ENCODE data around the gene DFFB. TPM values are rescaled to one million over a fixed set of nuclear protein-coding genes. Genes with fewer than 3 reads are reported as not detected.
A peak's percentile ranks its signal among the peaks of the same experiment; 100 is the strongest.

DFFB gene
- total and polyA plus RNA-seq, 2 of the 4 experiments (the other 2 are of a cell fraction): 6.5 to 7.3 TPM

DNA sequence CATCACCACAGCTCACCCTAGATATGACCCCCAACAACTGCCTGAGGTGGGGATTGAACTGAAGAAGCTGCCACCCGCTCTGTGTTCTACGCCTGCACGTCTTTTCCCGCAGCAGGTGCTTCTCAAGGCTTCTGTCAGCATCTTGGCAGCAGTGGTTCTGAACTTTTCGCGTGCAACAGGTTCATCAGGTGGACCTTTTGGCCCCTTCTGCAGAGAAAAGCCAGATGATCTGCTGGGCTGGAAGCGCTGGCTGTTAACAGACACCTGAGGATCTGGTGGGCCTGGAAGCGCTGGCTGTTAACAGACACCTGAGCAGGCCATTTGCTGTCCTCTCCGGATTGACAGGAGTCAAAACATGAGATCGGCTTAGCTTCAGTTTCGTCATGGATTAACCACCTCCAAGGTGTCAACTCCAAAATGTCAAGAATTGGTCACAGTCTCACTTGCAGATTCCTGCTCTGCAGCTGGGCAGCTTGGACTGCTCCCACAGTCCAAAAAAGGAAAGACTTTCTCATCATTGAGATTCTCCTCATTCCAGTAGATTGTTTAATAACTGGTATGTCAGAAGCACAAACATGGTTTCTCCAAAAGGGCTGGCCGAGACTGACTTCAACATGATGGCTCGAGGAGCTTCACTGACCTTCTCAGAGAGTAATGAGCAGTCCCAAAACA, 38.1 kb downstream of the DFFB start:
- in situ Hi-C loops (cut with MboI; ENCODE audit: low sequenced_read_pairs): no loop called here
- Histone ChIP-seq H3K9me3 (ENCODE audit: control insufficient read depth, insufficient read depth, low read length) (no peaks in the 10 kb centered on the region), H3K4me1 (ENCODE audit: control insufficient read depth, insufficient read depth, low read length) (peaks cover 14% of the 10 kb centered on the region), H2AK5ac (ENCODE audit: low read depth, low read length) (no peak overlapping the region), H3K27me3 (ENCODE audit: control insufficient read depth, insufficient read depth, low read length) (no peaks in the 10 kb centered on the region), H3K79me1 (ENCODE audit: low read depth in 1 of 2, low read length in 2 of 2) (peaks cover 13 to 40% of the 10 kb centered on the region in 2 experiments), H3K18ac (ENCODE audit: low read depth, low read length) (peak overlapping the region; percentile 66; the same call in 1 of the 2 replicates), H4K20me1 (ENCODE audit: insufficient read depth, low read length) (peaks cover 22% of the 10 kb centered on the region), H3K4ac (ENCODE audit: low read depth, low read length) (peak overlapping the region; percentile 66), H2BK5ac (ENCODE audit: low read depth, low read length, poor library complexity, severe bottlenecking) (peak overlapping the region; percentile 48), H3K14ac (replicated peaks; ENCODE audit: low read depth, low read length) (no peak overlapping the region), H2BK15ac (ENCODE audit: low read depth, low read length) (no peak overlapping the region), H3K27ac (ENCODE audit: insufficient read depth, low read length) (peak overlapping the region; percentile 41), H3K23ac (ENCODE audit: low read depth, low read length) (0 out of 2 replicates have a peak overlapping the region, but pooled peaks have one; percentile 41), H3K9ac (ENCODE audit: low read depth, low read length) (peak overlapping the region; percentile 11; the same call in 1 of the 2 replicates), H3K36me3 (ENCODE audit: control insufficient read depth, insufficient read depth, low read length) (peaks cover 16% of the 10 kb centered on the region), H3K4me2 (ENCODE audit: low read depth, low read length) (peak overlapping the region; percentile 50), H2BK20ac (ENCODE audit: low read depth, low read length) (peak overlapping the region; percentile 39; the same call in 1 of the 2 replicates), H4K8ac (ENCODE audit: low read depth in 2 of 2, low read length in 2 of 2) (peak overlapping the region in 1 of 2 experiments; percentile 44; a peak in 1 of 4 replicates), H4K5ac (ENCODE audit: low read depth, low read length) (peak overlapping the region; percentile 80; the same call in 1 of the 2 replicates), H2AFZ (replicated peaks; ENCODE audit: low read length, poor library complexity) (no peak overlapping the region), H4K91ac (ENCODE audit: insufficient read depth, low read depth, low read length) (peak overlapping the region; percentile 78), H3K9me1 (ENCODE audit: insufficient read depth, low read length) (peaks cover 9% of the 10 kb centered on the region; the same call in 1 of the 2 replicates), H2AK9ac (replicated peaks; ENCODE audit: low read depth, low read length, poor library complexity) (peak overlapping the region; percentile 22), H3K56ac (ENCODE audit: extremely low read depth, insufficient read depth, low read length) (0 out of 2 replicates have a peak overlapping the region, but pooled peaks have one; percentile 22), H2BK120ac (ENCODE audit: low read depth, low read length) (peak overlapping the region; percentile 62), H3K4me3 (ENCODE audit: insufficient read depth, low read depth, low read length) (no peak overlapping the region)
- DNase-seq: peak; percentile 18
- peak; percentile 21 for ATAC-seq (ENCODE audit: low read depth)
- dilution Hi-C loops (cut with HindIII; ENCODE audit: low sequenced_read_pairs, unreplicated experiment): no loop called here
- BruUV-seq (replicated peaks): no TSS peak
- ChIA-PET POLR2A (ENCODE audit: unreplicated experiment) (no interaction called here), CTCF (interaction anchor here (1.0 kb wide), 1 partner anchor 12 kb away, joined by 3 read pairs; no protein-coding TSS in a partner anchor)
- 88% methylated on average over 6 of the region's 13 CpGs; no CpG with 5 or more reads in 1 of the 2 experiments for WGBS, 2 experiments (ENCODE audit: extremely low coverage in 2 of 2, insufficient read length in 1 of 2)
- intact Hi-C loops (cut with micrococcal nuclease): no loop called here
- TF ChIP-seq BHLHE40 (IDR thresholded peaks at IDR 0.05; ENCODE audit: low read depth, low read length) (no peak), FOS (IDR thresholded peaks at IDR 0.05; ENCODE audit: low read depth, low read length) (no peak), MXI1 (IDR thresholded peaks at IDR 0.05; ENCODE audit: borderline replicate concordance, low read depth, low read length) (no peak), RAD21 (IDR thresholded peaks at IDR 0.05; ENCODE audit: low read length) (no peak), CHD1 (IDR thresholded peaks at IDR 0.05; ENCODE audit: low read depth, low read length) (no peak), RCOR1 (IDR thresholded peaks at IDR 0.05; ENCODE audit: insufficient replicate concordance, low read length) (no peak), SMC3 (IDR thresholded peaks at IDR 0.05; ENCODE audit: low read depth, low read length) (no peak), POLR2A (IDR thresholded peaks at IDR 0.05; ENCODE audit: low read depth, low read length) (no peak), MAFK (IDR thresholded peaks at IDR 0.05; ENCODE audit: low read depth, low read length) (no peak), NFE2L2 (IDR thresholded peaks at IDR 0.05; ENCODE audit: low read depth, low read length) (no peak), CEBPB (IDR thresholded peaks at IDR 0.05; ENCODE audit: low read depth, low read length) (no peak), RFX5 (IDR thresholded peaks at IDR 0.05; ENCODE audit: low read depth, low read length) (no peak)
- TF ChIP-seq, protein P1, sequence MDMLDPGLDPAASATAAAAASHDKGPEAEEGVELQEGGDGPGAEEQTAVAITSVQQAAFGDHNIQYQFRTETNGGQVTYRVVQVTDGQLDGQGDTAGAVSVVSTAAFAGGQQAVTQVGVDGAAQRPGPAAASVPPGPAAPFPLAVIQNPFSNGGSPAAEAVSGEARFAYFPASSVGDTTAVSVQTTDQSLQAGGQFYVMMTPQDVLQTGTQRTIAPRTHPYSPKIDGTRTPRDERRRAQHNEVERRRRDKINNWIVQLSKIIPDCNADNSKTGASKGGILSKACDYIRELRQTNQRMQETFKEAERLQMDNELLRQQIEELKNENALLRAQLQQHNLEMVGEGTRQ (IDR thresholded peaks at IDR 0.05; ENCODE audit: low read depth, low read length): no peak
- TF ChIP-seq, protein P2, sequence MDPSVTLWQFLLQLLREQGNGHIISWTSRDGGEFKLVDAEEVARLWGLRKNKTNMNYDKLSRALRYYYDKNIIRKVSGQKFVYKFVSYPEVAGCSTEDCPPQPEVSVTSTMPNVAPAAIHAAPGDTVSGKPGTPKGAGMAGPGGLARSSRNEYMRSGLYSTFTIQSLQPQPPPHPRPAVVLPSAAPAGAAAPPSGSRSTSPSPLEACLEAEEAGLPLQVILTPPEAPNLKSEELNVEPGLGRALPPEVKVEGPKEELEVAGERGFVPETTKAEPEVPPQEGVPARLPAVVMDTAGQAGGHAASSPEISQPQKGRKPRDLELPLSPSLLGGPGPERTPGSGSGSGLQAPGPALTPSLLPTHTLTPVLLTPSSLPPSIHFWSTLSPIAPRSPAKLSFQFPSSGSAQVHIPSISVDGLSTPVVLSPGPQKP (IDR thresholded peaks at IDR 0.05; ENCODE audit: borderline replicate concordance, low read depth, low read length): no peak
- TF ChIP-seq, protein P3, sequence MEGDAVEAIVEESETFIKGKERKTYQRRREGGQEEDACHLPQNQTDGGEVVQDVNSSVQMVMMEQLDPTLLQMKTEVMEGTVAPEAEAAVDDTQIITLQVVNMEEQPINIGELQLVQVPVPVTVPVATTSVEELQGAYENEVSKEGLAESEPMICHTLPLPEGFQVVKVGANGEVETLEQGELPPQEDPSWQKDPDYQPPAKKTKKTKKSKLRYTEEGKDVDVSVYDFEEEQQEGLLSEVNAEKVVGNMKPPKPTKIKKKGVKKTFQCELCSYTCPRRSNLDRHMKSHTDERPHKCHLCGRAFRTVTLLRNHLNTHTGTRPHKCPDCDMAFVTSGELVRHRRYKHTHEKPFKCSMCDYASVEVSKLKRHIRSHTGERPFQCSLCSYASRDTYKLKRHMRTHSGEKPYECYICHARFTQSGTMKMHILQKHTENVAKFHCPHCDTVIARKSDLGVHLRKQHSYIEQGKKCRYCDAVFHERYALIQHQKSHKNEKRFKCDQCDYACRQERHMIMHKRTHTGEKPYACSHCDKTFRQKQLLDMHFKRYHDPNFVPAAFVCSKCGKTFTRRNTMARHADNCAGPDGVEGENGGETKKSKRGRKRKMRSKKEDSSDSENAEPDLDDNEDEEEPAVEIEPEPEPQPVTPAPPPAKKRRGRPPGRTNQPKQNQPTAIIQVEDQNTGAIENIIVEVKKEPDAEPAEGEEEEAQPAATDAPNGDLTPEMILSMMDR (conservative IDR thresholded peaks at IDR 0.05; ENCODE audit: low read depth, low read length): no peak
